Activated CD8-positive, alpha-beta memory T cell treated with anti-CD3 and anti-CD28 coated beads for 36 hours (primary cell): Measurements from ENCODE around the gene IL9R. TPM values are rescaled to one million over a fixed set of nuclear protein-coding genes. Genes with fewer than 3 reads are reported as not detected.
"Not testable (repeated sequence)": the region's sequence is repeated elsewhere in the genome, so short reads cannot be mapped to it uniquely, and the experiment has no call there.

Experiments
- CTCF ChIA-PET: fragments of 350-600 bp; sonication (Branson Sonifier 250); formaldehyde crosslinking; loops from one replicate; lab custom pipeline; 2021; ENCODE audit warnings: antibody characterized with exemption; lab: Charles Lee
- POLR2A ChIA-PET: fragments of 350-600 bp; sonication (Branson Sonifier 250); formaldehyde crosslinking; loops from one replicate; lab custom pipeline; 2021; ENCODE audit warnings: antibody characterized with exemption; lab: Charles Lee
- total RNA-seq, 2 experiments: library from RNA; stranded (reverse); gene quantifications; one replicate each; pipeline ENCODE4 v1.2.3, GENCODE V29; 2021

IL9R gene
- 1 to 10 TPM; 1.8 to 2.1 TPM for total RNA-seq

- CTCF ChIA-PET: no interaction called here
- POLR2A ChIA-PET: no interaction called here
Observed at GRCh38 chrX:155997436-155997835, at the start of gene IL9R. IL9R (plus strand) TSS chrX:155997696; CDS start chrX:155997760, 64 bp downstream.

GRCh38 chrX:155949098-155949497 lies 48.4 kb upstream of the IL9R start:
- CTCF ChIA-PET: no interaction called here
- POLR2A ChIA-PET: no interaction called here

- CTCF ChIA-PET: no interaction called here
- POLR2A ChIA-PET: no interaction called here
Observed at GRCh38 chrX:155951237-155951789, 46.2 kb upstream of the IL9R start.

GRCh38 chrX:155953055-155953454 lies 44.4 kb upstream of the IL9R start:
- CTCF ChIA-PET: no interaction called here
- POLR2A ChIA-PET: no interaction called here

GRCh38 chrX:155954793-155955192 lies 42.7 kb upstream of the IL9R start:
- POLR2A ChIA-PET: no interaction called here

GRCh38 chrX:155956099-155956498 lies 41.4 kb upstream of the IL9R start:
- POLR2A ChIA-PET: no interaction called here
- CTCF ChIA-PET: no interaction called here

More at GRCh38 chrX:155954793-155955192, 42.7 kb upstream of the IL9R start:
- CTCF ChIA-PET: no interaction called here

GRCh38 chrX:155956649-155957048 lies 40.8 kb upstream of the IL9R start:
- CTCF ChIA-PET: no interaction called here
- POLR2A ChIA-PET: no interaction called here

- ChIA-PET CTCF (no interaction called here), POLR2A (no interaction called here)
Observed at GRCh38 chrX:155957843-155958242, 39.7 kb upstream of the IL9R start.

GRCh38 chrX:155959018-155959587 lies 38.4 kb upstream of the IL9R start:
- ChIA-PET POLR2A (no interaction called here), CTCF (no interaction called here)

GRCh38 chrX:155962906-155963305 lies 34.6 kb upstream of the IL9R start:
- ChIA-PET CTCF (no interaction called here), POLR2A (no interaction called here)

- ChIA-PET POLR2A (no interaction called here), CTCF (no interaction called here)
Observed at GRCh38 chrX:155966876-155967275, 30.6 kb upstream of the IL9R start.

- CTCF ChIA-PET: no interaction called here
- POLR2A ChIA-PET: no interaction called here
Observed at GRCh38 chrX:155967653-155968325, 29.7 kb upstream of the IL9R start.

- POLR2A ChIA-PET: no interaction called here
- CTCF ChIA-PET: no interaction called here
Observed at GRCh38 chrX:155968326-155968661, 29.2 kb upstream of the IL9R start.

GRCh38 chrX:155968791-155969190 lies 28.7 kb upstream of the IL9R start:
- ChIA-PET POLR2A (no interaction called here), CTCF (no interaction called here)

GRCh38 chrX:155971658-155972057 lies 25.8 kb upstream of the IL9R start:
- CTCF ChIA-PET, POLR2A ChIA-PET: not testable (repeated sequence)

GRCh38 chrX:155972241-155972640 lies 25.3 kb upstream of the IL9R start:
- POLR2A ChIA-PET, CTCF ChIA-PET: not testable (repeated sequence)

- POLR2A ChIA-PET: no interaction called here
Observed at GRCh38 chrX:155983326-155983725, 14.2 kb upstream of the IL9R start.

GRCh38 chrX:155985208-155985607 lies 12.3 kb upstream of the IL9R start:
- POLR2A ChIA-PET: no interaction called here
- CTCF ChIA-PET: no interaction called here

More at GRCh38 chrX:155983326-155983725, 14.2 kb upstream of the IL9R start:
- CTCF ChIA-PET: no interaction called here

GRCh38 chrX:155986995-155987394 lies 10.5 kb upstream of the IL9R start:
- POLR2A ChIA-PET, CTCF ChIA-PET: not testable (repeated sequence)

GRCh38 chrX:155988859-155989258 lies 8.6 kb upstream of the IL9R start:
- POLR2A ChIA-PET: no interaction called here
- CTCF ChIA-PET: no interaction called here

- POLR2A ChIA-PET: no interaction called here
- CTCF ChIA-PET: no interaction called here
Observed at GRCh38 chrX:155993421-155993820, 4.1 kb upstream of the IL9R start.
